HTERT RPE-1 (cell line): Measurements from ENCODE around the gene GALC.

Source experiments
- in situ Hi-C: fragments of 300-500 bp; cut with MboI; formaldehyde crosslinking; loops from 4 replicates; pipeline ENCODE4 v1.14.3; 2020; ENCODE audit warnings: low sequenced_read_pairs

Gene GALC

GRCh38 chr14:87888136-87888999 lies 104.6 kb downstream of the GALC start:
- in situ Hi-C loops, result no loop called here

- in situ Hi-C loops, result no loop called here
Measured at GRCh38 chr14:87883750-87884149, 109.2 kb downstream of the GALC start.
